ENCODE results near the gene LPP. TPM values are rescaled to one million over a fixed set of nuclear protein-coding genes. Genes with fewer than 3 reads are reported as not detected.

The LPP gene
- polyA plus RNA-seq, 1 experiment, result 76.3 TPM

GRCh38 chr3:188573291-188573940, 419.5 kb downstream of the LPP start:
- TF ChIP-seq CTCF (IDR thresholded peaks at IDR 0.05; ENCODE audit: low read depth, low read length), result no peak
- DNase-seq (ENCODE audit: low read depth, low spot score), result no peak
- Histone ChIP-seq H3K27ac (ENCODE audit: low read depth, low read length) (no peak overlapping the region), H3K9me3 (ENCODE audit: control insufficient read depth, insufficient read depth, low read length) (no peaks in the 10 kb centered on the region), H3K27me3 (ENCODE audit: control insufficient read depth, insufficient read depth, low read length) (no peaks in the 10 kb centered on the region), H3K4me3 (ENCODE audit: low read depth, low read length) (no peak overlapping the region)
- ChIA-PET POLR2A (no interaction called here), CTCF (no interaction called here)

DNA sequence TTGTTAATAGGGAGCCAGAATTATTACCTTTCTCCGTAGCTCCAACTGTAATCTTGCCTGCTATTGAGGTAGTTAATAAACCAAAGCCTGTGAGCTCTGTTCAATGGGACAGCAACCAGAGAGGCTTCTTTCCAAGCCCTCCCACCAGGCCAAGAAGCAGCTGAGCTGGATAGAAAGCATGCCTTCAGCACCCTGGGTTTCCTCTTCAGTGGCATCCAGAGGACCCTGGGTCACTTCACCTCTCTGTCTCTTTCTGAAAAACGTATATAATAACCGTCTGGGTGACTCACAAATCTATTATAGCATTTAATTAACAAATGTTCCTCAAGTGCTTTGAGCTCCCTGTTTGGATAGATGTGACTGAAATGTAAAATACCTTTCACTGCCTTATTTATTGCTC, 420.0 kb downstream of the LPP start:
- Histone ChIP-seq H3K27me3 (ENCODE audit: control insufficient read depth, insufficient read depth, low read length) (no peaks in the 10 kb centered on the region), H3K4me3 (ENCODE audit: low read depth, low read length) (no peak overlapping the region), H3K9me3 (ENCODE audit: control insufficient read depth, insufficient read depth, low read length) (no peaks in the 10 kb centered on the region), H3K27ac (ENCODE audit: low read depth, low read length) (no peak overlapping the region)
- ChIA-PET POLR2A (no interaction called here), CTCF (interaction anchor here (1.1 kb wide), 1 partner anchor 8 kb away, joined by 4 read pairs; no protein-coding TSS in a partner anchor)
- no peak for DNase-seq (ENCODE audit: low read depth, low spot score)
- no peak for TF ChIP-seq CTCF (IDR thresholded peaks at IDR 0.05; ENCODE audit: low read depth, low read length)

GRCh38 chr3:188574885-188575284, 420.9 kb downstream of the LPP start:
- no peak for DNase-seq (ENCODE audit: low read depth, low spot score)
- Histone ChIP-seq H3K4me3 (ENCODE audit: low read depth, low read length) (no peak overlapping the region), H3K9me3 (ENCODE audit: control insufficient read depth, insufficient read depth, low read length) (no peaks in the 10 kb centered on the region), H3K27ac (ENCODE audit: low read depth, low read length) (no peak overlapping the region), H3K27me3 (ENCODE audit: control insufficient read depth, insufficient read depth, low read length) (no peaks in the 10 kb centered on the region)
- ChIA-PET POLR2A (no interaction called here), CTCF (interaction anchor here (0.5 to 1.1 kb wide), 2 partner anchors 9 to 381 kb away, joined by 4 to 5 read pairs; no protein-coding TSS in a partner anchor)
- TF ChIP-seq CTCF (IDR thresholded peaks at IDR 0.05; ENCODE audit: low read depth, low read length), result no peak

GRCh38 chr3:188575501-188575900, 421.5 kb downstream of the LPP start:
- Histone ChIP-seq H3K9me3 (ENCODE audit: control insufficient read depth, insufficient read depth, low read length) (no peaks in the 10 kb centered on the region), H3K27me3 (ENCODE audit: control insufficient read depth, insufficient read depth, low read length) (no peaks in the 10 kb centered on the region), H3K4me3 (ENCODE audit: low read depth, low read length) (no peak overlapping the region), H3K27ac (ENCODE audit: low read depth, low read length) (no peak overlapping the region)
- DNase-seq (ENCODE audit: low read depth, low spot score), result no peak
- TF ChIP-seq CTCF (IDR thresholded peaks at IDR 0.05; ENCODE audit: low read depth, low read length), result no peak
- ChIA-PET CTCF (interaction anchor here (0.5 kb wide), 1 partner anchor 381 kb away, joined by 5 read pairs; no protein-coding TSS in a partner anchor), POLR2A (no interaction called here)

DNA sequence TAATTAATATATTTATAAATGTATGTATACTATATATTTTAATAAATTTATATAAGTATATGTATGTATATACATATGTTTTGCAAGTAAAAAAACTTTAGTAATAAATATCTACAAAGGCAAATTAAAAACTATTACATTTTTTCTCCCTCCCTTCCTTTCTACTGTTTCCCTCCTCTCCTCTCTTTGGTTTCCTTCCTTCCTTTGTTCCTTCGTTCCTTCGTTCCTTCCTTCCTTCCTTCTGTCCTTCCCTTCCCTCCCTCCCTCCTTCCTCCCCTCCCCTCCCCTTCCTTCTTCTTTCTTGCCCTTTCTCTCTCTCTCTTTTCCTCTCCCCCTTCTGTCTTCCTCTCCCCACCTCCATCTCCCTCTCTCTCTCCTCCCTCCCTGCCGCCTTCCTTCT, 423.6 kb downstream of the LPP start:
- no peak overlapping the region for H3K27ac ChIP-seq (ENCODE audit: low read depth, low read length)
- no peak for TF ChIP-seq CTCF (IDR thresholded peaks at IDR 0.05; ENCODE audit: low read depth, low read length)
- CTCF ChIA-PET, result no interaction called here

More for the DNA sequence above, 423.6 kb downstream of the LPP start:
- POLR2A ChIA-PET, result no interaction called here
- no peak for DNase-seq (ENCODE audit: low read depth, low spot score)
- Histone ChIP-seq H3K4me3 (ENCODE audit: low read depth, low read length) (no peak overlapping the region), H3K9me3 (ENCODE audit: control insufficient read depth, insufficient read depth, low read length) (no peaks in the 10 kb centered on the region), H3K27me3 (ENCODE audit: control insufficient read depth, insufficient read depth, low read length) (no peaks in the 10 kb centered on the region)
